HG03025 (cell line): Measurements from ENCODE around the gene ATOH8.

Experiments
- ATAC-seq: cut with Tn5 transposase; IDR thresholded peaks from one replicate; pipeline ENCODE4 v1.9.1; 2021; ENCODE audit warnings: mild to moderate bottlenecking, moderate library complexity; ENCODE audit not compliant: unreplicated experiment, low FRiP score

Gene ATOH8

DNA sequence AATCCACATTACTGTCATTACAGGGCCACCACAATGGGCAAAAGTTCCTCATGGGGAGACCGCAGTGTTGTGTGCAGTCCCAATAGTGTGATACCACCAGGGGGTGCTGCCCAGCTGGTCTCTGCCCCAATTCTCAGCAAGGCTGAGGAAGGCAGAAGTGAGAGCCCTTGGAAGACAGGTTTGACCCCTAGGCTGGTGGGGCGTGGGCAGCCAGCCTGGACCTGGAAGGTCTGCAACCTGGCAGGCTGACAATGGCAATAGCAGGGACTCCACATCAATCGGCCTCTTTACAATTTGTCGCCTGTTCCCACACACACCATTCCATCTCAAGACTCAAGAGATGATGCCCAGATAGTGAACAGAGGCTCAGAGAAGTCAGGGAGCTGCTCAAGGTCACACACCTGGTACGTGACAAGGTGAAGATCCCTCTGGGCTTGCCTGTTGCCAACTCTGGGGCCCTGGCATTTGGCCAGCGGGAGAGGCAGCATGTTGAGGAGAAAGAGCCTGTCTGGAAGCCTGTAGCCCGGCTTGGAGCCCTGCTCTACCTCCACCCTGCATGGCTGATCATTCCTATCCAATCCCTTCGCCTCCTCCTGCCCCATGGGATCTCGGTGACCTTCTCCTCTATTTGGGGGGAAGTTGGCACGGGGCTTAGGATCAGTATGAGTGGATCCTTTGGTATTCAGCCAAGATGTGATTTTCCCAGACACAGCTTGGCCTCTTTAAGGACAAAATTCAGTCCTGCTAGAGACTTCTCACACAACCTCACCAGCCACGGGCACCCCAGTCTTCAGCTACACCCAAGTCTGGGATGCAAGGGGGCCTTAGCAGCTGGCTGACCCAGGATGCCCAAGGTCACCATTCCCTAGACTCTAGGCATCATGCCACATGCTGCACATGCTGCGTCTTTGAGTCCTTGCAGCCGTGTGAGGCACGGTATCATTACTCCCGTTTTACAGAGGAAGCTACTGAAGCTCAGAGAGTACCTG lies 2.9 kb upstream of the ATOH8 start:
- no peak for ATAC-seq

DNA sequence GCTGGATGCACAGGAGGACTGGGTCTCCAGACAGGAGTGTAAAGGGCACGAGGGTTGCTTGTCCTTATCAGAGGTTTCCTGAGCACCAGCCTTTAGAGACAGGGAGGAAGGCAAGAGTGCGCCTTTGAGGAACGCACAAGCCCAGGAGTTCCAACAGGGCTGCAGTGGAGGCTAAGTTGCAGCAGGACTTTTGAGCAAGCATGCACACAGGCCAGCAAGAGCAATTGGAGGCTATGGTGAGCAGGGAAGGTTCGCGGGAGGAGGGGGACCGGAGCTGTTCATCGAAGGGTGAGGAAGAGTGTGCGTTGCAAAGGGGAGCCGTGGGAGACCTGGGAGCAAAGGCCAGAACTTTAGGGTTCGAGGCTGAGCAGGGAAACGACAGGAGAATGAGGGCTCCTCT lies 2.2 kb upstream of the ATOH8 start:
- no peak for ATAC-seq

DNA sequence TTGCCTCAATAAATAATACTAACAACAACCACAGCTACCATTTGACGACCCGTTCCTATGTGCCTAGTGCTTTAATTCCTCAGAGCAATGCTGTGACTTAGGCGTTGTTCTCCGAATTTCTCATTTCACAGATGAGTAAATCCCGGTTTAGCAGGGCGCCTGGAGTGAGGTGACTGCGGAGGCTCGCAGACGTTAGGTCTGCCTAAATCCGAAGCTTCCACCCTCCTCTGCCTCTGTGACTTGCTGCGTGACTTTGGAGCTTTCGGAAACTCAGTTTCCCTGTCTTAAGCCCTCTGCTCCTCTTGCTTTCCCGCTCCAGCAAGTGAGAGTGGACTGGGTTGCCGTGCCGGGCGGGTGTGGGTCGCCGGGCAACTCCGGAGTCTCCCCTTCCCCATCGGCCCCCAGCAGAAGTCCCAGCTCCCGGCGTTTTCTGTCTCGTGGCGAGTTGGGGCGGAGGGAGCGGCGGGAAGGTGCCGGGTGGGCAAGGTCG lies 711 bp upstream of the ATOH8 start:
- ATAC-seq, result no peak

DNA sequence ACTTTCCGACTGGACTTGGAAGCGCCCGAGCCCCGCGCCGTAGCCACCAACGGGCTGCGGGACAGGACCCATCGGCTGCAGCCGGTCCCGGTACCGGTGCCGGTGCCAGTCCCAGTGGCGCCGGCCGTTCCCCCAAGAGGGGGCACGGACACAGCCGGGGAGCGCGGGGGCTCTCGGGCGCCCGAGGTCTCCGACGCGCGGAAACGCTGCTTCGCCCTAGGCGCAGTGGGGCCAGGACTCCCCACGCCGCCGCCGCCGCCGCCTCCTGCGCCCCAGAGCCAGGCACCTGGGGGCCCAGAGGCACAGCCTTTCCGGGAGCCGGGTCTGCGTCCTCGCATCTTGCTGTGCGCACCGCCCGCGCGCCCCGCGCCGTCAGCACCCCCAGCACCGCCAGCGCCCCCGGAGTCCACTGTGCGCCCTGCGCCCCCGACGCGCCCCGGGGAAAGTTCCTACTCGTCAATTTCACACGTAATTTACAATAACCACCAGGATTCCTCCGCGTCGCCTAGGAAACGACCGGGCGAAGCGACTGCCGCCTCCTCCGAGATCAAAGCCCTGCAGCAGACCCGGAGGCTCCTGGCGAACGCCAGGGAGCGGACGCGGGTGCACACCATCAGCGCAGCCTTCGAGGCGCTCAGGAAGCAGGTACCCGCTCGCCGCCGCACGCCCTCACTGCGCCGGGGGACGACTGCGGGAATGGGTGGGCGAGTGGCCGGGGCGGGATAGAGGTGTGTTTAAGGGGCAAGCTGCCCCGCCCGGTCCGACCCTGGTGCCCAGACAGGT lies 713 bp downstream of the ATOH8 start:
- no peak for ATAC-seq

DNA sequence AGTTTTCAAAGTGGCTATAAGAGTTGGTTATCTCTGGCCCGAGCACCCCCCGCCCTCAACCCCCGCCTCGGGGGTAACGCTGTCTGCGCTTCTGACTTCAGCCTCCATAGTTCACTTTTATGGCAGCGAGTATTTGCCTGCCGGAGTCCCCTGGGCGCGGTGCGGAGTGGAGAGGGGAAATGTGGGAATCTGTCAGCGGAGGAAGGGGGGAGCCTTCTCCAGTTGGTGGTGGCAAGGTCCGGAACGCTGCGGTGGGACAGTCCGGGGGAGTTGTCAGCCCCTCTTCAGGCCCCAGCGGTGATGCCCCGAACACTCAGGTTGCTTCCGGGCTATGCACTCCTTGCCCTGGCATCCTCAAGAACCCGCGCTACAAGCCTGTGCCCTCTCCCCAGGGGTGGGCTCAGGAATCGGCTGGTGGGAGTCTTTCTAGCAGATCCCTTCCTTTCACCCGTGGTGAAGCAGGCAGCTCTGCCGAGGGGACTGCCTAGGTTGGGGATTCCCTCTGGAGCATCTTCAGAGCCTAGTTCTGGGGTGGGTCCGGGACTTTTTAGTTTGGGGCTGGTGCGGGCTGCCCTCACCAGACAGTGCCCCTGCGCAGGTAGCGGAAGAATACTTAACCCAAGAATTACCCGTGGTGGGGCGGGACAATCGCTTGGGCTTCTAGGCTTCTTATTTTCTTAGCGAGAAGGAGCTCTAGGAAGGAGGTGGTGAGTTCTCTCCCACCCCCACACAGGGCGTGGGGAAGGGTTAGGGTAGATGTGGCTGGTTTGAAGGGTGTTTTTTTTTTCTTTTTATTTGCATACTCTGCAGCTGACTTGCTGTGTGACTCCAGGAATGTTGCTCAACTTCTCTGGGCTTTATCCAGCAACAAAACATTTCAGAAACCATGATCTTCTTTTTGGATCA lies 1.6 kb downstream of the ATOH8 start:
- ATAC-seq, result no peak

DNA sequence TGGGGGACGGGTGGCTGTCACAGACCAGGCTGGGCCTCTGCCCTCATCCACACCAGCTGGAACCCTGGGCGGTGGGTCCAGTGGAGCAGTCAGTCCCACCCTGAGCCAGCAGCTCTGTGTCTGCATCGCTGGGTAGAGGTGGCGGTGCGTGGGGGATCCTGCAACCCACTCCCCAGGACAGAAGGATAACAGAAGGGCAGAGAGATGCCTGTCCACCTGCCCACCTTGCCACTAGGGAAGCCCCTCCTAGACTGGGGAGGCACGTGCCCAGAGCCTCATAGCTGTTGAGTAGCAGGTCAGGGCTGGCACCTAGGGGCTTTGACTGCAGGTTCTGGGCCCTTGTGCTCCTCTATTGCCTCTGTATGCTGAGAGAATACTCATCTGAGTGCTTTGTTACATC lies 2.4 kb downstream of the ATOH8 start:
- ATAC-seq, result no peak

DNA sequence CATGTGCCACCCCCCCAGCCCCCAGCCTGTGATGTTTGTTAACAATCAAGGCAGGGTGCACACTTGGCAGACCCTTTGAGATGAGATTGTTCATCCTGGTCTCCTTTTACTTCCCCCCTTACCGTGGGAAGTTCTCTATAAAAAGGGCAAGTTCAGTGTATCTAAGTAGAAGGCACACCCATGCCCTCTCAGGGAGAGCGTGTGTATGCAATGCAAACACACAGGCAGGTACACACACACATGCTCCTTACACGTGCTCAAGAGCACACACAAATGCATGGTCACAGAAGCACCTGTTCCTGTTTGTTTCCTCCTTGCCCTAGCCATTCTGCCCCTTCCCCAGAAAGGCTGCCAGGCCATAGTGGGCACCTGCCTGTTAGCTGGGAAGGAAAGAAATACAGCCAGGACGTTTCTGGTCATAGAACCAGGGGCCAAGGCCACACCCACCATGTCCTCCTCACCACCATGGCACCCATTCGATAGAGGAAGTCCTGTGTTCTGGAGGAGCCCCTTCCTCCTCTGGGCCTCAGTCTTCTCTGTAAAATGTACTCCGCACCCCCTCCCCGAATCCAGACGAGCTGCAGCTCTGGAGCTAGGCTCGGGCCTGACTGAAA lies 3.1 kb downstream of the ATOH8 start:
- no peak for ATAC-seq

DNA sequence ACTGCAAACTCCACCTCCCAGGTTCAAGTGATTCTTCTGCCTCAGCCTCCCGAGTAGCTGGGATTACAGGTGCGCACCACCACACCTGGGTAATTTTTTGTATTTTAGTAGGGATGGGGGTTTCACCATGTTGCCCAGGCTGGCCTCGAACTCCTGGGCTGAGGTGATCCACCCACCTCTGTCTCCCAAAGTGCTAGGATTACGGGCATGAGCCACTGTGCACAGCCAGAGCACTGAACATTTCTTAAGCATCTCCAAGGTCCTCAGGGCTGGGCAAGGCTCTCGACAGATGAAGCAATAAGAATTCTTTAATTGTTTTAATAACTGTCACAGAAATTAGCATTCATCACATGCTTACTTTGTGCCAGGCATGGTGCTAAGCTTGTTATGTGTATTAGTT lies 4.1 kb downstream of the ATOH8 start:
- no peak for ATAC-seq

DNA sequence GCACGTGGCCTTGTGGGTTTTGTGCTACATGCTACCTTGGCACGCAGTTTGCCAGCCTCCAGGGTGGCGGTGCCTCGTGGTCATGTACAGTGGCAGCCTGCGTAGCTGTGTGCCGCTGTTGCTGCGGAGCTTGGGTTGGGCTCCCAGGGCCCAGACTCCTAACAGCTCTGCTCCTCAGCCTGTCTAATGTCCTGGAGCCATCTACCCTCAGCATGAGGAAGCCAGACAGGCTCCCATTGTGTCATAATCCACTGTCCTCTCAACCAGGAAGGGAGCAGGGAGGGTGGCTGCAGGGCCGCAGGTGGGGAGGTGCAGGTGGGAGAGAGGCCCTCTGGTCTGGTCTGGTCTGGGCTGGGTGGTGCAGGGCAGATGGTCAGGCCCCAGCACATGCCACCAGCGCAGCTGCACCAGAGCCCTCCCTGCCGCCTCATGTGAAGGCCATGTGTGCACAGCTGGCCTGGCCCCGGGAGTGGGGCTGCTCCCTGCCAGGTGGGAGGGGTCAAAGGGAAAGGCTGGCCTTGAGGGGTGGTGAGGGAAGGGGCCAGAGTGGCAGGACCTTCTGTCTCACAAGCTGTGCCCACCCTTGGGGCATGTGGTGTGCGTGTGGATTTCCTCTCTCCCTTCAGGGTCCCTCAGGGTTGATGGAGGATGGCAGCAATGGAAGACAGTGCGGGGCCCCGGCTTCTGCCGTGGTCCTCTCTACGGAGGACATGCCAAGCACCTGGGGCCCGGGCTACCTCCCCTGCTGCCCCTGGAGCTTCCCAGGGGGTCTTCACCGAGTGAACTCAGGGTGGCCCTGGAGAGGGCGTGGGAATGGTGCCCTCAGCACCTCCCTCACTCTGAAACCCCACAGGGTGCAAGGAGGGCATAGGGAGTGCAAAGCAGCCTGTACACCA lies 4.8 kb downstream of the ATOH8 start:
- ATAC-seq, result no peak

DNA sequence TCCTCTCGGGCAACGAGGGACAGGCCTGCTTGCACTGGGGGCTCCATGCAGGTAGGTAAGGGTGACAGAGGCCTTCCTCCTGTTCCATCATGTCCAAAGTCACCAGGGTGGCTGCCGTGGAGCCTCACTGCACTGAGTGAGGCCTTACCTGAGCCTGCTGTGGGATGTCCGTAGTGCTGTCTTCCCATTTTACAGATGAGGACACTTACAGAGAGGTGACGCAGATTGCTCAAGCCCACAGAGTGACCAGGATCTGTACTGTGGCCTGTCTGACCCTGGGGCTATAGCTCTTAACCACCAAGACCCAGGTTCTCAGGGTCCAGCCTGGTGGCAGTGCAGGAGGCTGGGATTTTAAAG lies 5.4 kb downstream of the ATOH8 start:
- no peak for ATAC-seq

DNA sequence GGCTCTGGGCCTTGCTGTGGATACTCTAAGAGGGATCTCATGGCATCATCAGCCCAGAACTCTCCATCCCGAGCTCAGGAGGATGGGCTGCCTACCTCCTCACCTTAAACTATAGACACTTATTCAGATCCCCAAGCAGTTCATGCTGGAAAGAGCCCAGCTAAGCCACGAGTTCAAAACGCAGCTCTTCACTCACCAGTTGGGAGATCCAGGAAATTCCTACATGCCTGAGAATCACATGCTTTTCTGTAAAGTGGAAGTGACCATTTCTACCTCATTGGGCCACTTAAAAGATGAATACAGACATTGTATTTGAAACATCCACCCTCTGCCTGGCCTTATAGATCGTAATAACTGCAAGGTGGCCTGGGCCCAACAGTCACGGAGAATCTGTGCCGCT lies 6.6 kb downstream of the ATOH8 start:
- ATAC-seq, result no peak

DNA sequence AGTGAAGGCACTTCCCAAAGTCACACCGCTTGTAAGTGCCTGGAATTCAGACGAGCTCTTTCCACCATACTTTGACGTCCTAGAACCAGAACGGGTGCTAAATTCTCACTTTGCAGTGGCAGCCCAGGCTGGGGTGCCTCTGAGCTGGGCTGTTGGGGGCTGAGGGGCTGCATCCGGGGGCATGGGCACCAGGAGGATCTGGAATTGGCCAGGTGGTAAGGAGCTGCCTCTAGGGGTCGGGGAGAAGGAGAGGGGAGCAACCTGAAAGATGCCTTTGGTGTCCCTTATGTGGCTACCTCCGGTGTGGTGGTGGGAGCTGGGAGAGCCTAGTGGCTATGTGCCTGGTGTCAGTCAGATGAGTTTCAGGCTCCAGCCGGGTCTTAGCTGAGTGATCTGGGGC lies 7.1 kb downstream of the ATOH8 start:
- no peak for ATAC-seq

DNA sequence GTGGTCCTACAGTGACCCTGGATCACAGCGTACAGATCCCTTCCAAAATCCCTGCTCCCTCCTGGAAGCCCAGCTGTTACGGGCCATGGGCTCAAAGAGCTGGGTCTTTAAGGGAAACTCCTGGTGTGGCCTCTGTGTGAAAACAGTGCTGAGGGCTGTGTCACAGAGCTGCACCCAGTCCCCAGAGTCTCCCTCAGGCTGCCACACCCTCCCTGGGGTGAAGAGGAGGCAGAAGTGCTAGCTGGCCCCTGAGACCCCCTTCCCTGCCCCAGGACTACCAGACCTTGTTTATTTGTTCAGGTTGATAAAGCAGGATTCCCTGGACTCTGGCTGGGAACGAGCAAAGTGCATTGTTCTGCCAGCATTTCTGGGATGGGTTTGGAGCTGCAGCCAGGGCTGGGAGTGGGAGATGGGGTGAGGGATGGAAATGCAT lies 7.7 kb downstream of the ATOH8 start:
- ATAC-seq, result no peak

DNA sequence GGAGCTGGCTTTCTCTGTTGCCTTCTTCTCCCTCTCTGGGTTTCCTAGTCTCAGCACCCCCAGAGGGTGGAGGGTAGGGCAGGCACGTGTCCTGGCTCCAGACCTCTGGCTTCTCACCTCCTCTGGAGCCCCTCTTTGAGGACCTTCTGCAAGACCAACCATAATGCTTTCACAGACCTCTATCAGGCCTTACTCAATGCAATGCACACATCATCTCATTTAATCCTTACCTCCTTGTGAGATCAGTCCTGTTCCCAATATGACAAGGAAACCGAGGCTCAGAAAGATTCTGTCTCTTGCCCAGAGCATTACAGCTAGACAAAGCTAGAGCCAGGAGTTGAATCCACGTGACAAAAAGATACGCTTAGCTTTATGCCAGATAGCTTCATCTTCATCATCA lies 8.2 kb downstream of the ATOH8 start:
- ATAC-seq, result no peak

DNA sequence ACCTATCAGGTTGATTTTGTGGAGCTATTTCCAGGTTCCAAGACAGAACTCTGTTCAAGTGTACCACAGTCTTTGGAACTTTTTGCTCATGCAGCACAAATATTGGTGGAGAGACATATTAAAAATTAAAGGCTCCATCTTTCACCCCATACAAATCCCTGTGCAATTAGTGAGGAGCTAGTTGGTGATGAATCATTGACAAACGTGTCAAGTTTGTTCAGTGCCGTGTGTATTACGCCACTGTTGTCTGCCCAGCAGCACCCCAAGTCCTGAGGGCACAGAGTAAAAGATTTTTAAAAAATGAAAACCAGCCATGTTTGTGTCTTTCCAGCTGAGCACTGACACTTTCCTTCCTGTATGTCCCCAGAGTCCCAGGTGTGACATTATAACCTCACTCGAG lies 9.3 kb downstream of the ATOH8 start:
- no peak for ATAC-seq

DNA sequence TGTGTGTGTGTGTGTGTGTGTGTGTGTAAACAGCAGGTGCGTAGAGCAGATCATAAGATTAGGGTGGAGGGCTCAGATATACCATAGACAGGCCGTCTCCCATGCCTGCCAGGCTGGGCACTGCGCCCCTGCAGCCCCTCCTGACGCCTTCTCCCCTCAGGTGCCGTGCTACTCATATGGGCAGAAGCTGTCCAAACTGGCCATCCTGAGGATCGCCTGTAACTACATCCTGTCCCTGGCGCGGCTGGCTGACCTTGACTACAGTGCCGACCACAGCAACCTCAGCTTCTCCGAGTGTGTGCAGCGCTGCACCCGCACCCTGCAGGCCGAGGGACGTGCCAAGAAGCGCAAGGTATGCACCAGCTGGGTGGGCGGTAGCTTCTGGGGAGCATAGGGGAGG lies 10.0 kb downstream of the ATOH8 start:
- no peak for ATAC-seq

DNA sequence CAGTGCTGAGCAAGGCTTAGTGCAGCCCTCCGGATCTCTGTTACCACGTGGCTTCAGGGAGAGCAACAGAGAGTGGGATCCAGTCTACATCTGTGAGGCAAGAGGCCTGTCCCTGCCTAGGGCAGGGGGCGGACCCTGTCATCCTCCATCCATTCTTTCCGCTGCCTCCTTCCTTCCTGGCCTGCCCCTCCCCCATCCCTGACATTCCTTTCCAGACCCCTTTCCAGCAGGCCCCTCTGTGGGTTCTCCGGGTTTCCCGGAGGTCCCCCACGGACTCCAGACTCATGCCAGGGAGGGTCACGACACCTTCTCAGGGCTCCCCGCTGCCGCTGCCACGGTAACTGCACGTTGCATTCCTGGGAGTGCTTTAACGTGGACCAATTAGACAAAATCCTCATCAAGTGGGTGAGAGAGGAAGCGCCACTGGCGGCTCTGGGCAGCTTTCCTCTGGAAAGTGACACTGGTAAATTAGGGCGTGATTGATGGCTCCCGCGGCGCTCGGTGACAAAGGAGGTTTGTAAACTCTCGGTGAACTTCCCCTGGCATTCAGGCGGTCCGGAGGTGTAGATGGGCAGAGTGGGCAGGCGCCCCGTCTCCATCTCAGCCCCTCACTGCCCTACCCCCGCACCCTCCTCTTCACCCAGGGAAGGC lies 11.4 kb downstream of the ATOH8 start:
- ATAC-seq, result no peak

DNA sequence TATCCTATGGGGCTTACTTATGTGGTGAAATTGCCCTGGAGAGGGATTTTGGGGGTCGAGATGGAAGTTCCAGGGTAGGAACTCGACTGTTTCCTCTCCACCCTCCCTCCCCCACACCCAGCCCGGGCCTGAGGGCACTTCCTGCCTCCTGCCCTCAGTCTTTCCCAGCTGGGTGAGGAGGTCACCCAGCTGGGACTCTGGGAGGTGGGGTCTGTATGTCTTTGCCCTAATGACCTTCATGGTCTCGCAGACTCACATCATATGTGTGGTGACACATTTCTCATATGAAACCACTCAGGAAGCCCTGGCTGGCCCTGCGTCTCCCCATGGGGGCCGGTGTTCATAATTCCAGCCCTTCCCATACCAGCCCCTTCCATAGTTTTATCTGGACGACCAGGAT lies 12.4 kb downstream of the ATOH8 start:
- no peak for ATAC-seq
